Heart left ventricle (tissue), 13 donors: ENCODE data around the gene GYS1.

Source experiments
- CTCF ChIP-seq, 12 donors: fragments of 200-600 bp; sonication (generic) in 4 of 12; IDR thresholded peaks; one replicate each; pipeline versions ENCODE4 v1.5.0 to v1.8.0; 2018 to 2022; ENCODE audit warnings: antibody characterized with exemption in 12 of 12, mild to moderate bottlenecking in 5 of 12
- POLR2A ChIP-seq, 2 donors: fragments of 450-650 bp; IDR thresholded peaks; one replicate each; pipeline ENCODE4 v1.6.1; 2017; ENCODE audit warnings: antibody characterized with exemption in 2 of 2, mild to moderate bottlenecking in 2 of 2, moderate library complexity in 2 of 2
- donor health status: ischemic (EF 13 %, LVEDD 7.1; RV severe dilation, severe dysfunction).
- donor health status: DM: no; HTN: yes; CAD: no.
- donor health status: DM: no; HTN: no; CAD: no.
- donor health status: ischemic (EF 25% LVEDD 6.9; RV normal size, moderate dysfunction).
- donor health status: ischemic (EF 25% LVEDD 5.7; RV mildly dilated, moderate dysfunction).
- donor health status: ischemic (EF 35%, LVEDD 5.7; RV mildly dilated, moderate dysfunction).
- donor health status: nonischemic (EF 11% LVEDD 7.7; RV severe dilation, severe dysfunction).
- donor health status: DM: yes; HTN: yes; CAD: no.
- donor health status: PGD.
- donor health status: ischemic (EF 29% LVEDD 5.4; RV normal size, mild dysfunction).
- donor health status: nonischemic (EF 23%, LVEDD 6.1; RV moderate dilation, normal function).

- TF ChIP-seq POLR2A (IDR thresholded peaks at IDR 0.05) (no peak), CTCF (IDR thresholded peaks at IDR 0.05) (no peak)
These were observed 2.0 kb downstream of the GYS1 start for GRCh38 chr19:48991011-48991609.
